ENCODE results near the gene SPATA31A3. TPM values are rescaled to one million over a fixed set of nuclear protein-coding genes. Genes with fewer than 3 reads are reported as not detected.
"Not testable (repeated sequence)": the region's sequence is repeated elsewhere in the genome, so short reads cannot be mapped to it uniquely, and the experiment has no call there.

SPATA31A3 gene
- total RNA-seq: not detected

DNA sequence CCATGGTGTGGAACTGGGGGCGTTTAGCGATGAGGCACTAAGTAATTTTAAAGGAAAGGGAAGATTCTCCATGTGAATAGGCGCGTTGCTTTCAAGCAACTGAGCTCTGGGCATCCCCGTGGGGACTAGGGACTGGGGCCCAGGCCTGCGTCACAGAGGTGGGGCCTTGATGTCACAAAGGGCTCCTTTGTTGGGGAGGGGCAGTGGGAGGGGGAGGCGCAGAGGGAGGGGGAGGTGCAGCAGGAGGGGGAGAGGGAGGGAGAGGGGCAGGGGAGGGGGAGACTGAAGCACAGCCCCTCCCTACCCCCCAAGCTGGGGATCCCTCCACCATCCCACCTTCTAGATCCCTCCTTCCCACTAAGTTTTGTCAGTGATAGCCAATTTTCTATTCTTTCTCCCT lies at the start of gene SPATA31A3:
Gene SPATA31A3, minus strand, starts transcription at position 101 of the 400 bp plus-strand sequence. Its CDS starts 29 bp downstream, at position 72.
- H3K27me3 Mint-ChIP-seq; H3K36me3 Mint-ChIP-seq (ENCODE audit: low read depth); H3K4me1 Mint-ChIP-seq; H3K9me3 Mint-ChIP-seq; H3K4me3 Mint-ChIP-seq; H3K27ac Mint-ChIP-seq; CTCF ChIA-PET; DNase-seq; POLR2A ChIA-PET: not testable (repeated sequence)

- not testable (repeated sequence) for H3K27me3 Mint-ChIP-seq, H3K4me3 Mint-ChIP-seq, H3K27ac Mint-ChIP-seq
Measured at GRCh38 chr9:66952576-66952975, 39.8 kb downstream of the SPATA31A3 start.

GRCh38 chr9:66942400-66943155 lies 49.8 kb downstream of the SPATA31A3 start:
- H3K4me3 Mint-ChIP-seq; H3K27me3 Mint-ChIP-seq; H3K4me1 Mint-ChIP-seq; H3K9me3 Mint-ChIP-seq; H3K36me3 Mint-ChIP-seq (ENCODE audit: low read depth); H3K27ac Mint-ChIP-seq; POLR2A ChIA-PET; CTCF ChIA-PET; DNase-seq: not testable (repeated sequence)

More at GRCh38 chr9:66952576-66952975, 39.8 kb downstream of the SPATA31A3 start:
- DNase-seq; H3K4me1 Mint-ChIP-seq; H3K9me3 Mint-ChIP-seq; POLR2A ChIA-PET; CTCF ChIA-PET; H3K36me3 Mint-ChIP-seq (ENCODE audit: low read depth): not testable (repeated sequence)

DNA sequence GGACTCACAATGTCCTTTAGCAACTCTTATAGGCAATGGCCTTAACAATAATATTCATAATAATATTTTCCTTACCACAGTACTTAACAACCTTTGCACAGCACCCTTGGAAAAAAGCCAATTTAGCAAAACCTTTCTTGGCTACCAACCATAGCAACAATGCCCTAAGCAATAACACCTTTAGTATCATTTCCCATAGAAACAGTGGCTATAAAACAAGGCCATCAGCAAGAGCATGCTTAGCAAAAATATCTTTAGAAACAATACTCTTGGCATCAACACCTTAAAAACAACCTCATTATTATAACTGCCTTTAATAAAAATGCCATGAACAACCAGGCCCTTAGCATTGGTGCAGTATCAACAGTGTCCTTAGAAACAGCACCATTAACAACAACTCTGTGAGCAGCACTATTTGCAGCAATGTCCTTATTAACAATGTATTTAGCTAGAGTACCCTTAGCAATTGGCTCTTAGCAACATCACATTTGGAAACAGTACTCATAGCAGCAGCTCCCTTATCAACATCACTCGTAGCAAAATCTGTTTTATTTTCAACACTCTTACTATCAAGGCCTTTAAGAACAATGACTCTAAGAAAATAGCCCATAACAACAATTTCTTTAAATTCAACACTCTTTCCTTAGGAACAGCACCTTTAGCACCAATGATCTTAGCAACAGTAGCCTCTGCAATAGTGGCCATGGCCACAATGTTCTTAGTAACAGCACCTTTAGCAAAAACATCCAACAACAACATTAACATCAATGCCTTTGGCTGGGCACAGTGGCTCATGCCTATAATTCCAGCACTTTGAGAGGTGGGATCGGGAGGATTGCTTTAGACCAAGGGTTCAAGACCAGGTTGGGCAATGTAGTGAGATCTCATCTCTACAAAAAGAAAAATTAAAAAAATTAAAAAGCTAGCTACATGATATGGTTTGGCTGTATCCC lies 52.2 kb downstream of the SPATA31A3 start:
- CTCF ChIA-PET, POLR2A ChIA-PET, H3K27ac Mint-ChIP-seq: not testable (repeated sequence)

GRCh38 chr9:66938322-66938721 lies 54.0 kb downstream of the SPATA31A3 start:
- DNase-seq; H3K9me3 Mint-ChIP-seq; H3K4me3 Mint-ChIP-seq; CTCF ChIA-PET; H3K4me1 Mint-ChIP-seq; H3K36me3 Mint-ChIP-seq (ENCODE audit: low read depth); POLR2A ChIA-PET; H3K27ac Mint-ChIP-seq; H3K27me3 Mint-ChIP-seq: not testable (repeated sequence)

More for the DNA sequence above, 52.2 kb downstream of the SPATA31A3 start:
- H3K27me3 Mint-ChIP-seq; DNase-seq; H3K36me3 Mint-ChIP-seq (ENCODE audit: low read depth); H3K9me3 Mint-ChIP-seq; H3K4me3 Mint-ChIP-seq; H3K4me1 Mint-ChIP-seq: not testable (repeated sequence)

- H3K4me3 Mint-ChIP-seq; DNase-seq; POLR2A ChIA-PET; H3K9me3 Mint-ChIP-seq; H3K4me1 Mint-ChIP-seq; H3K36me3 Mint-ChIP-seq (ENCODE audit: low read depth); H3K27me3 Mint-ChIP-seq; CTCF ChIA-PET; H3K27ac Mint-ChIP-seq: not testable (repeated sequence)
Measured at GRCh38 chr9:66937662-66938061, 54.7 kb downstream of the SPATA31A3 start.

Other genes starting within 250 kb of the SPATA31A3 start
- 1 to 10 TPM; 4.3 to 4.6 TPM for gene ZNF658, start 91.8 kb downstream of the SPATA31A3 start, total RNA-seq